ENCODE data around the gene PRSS38. TPM values are rescaled to one million over a fixed set of nuclear protein-coding genes. Genes with fewer than 3 reads are reported as not detected.

The PRSS38 gene
- total and polyA plus RNA-seq, 10 of the 15 experiments (the other 5 are each of a cell fraction or from before 2014, with no cell fraction given): not detected

DNA sequence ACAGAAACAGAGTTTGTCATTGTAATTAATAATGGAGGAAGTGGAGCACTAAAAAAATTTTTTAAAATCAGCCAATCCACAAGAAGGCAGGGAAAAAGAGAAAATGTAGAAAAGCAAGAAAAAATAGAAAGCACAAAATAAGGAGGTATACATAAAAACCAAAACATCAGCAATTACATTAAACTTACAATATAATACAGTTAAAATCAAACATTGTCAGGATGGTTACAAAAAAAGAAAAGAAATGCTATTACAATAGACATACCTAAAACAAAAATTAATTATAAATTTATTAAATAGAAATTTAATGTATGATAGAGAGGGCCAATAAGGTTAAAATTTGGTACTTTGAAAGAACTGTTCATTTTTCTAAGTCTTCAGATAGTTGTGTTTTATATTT, 38.7 kb downstream of the PRSS38 start:
- H3K9ac ChIP-seq (ENCODE audit: control insufficient read depth, insufficient read depth, low read length): no peak overlapping the region
- TF ChIP-seq GATAD2B (conservative IDR thresholded peaks at IDR 0.05; ENCODE audit: low read depth) (no peak), POLR2AphosphoS5 (IDR thresholded peaks at IDR 0.05; ENCODE audit: low read length) (no peak), PAX8 (IDR thresholded peaks at IDR 0.05) (no peak), SIN3A (IDR thresholded peaks at IDR 0.05; ENCODE audit: low read depth, low read length) (no peak), SREBF1 (IDR thresholded peaks at IDR 0.05; ENCODE audit: low read length) (no peak), NR2C2 (IDR thresholded peaks at IDR 0.05; ENCODE audit: borderline replicate concordance, control insufficient read depth, insufficient read length, low read depth) (no peak), RFX5 (IDR thresholded peaks at IDR 0.05; ENCODE audit: low read depth, low read length) (no peak), MYC (IDR thresholded peaks at IDR 0.05; ENCODE audit: insufficient read depth, insufficient read length, insufficient replicate concordance, low read length, severe bottlenecking) (no peak), ATF2 (IDR thresholded peaks at IDR 0.05; ENCODE audit: low read length) (no peak), YBX1 (IDR thresholded peaks at IDR 0.05) (no peak), RAD21 (IDR thresholded peaks at IDR 0.05; ENCODE audit: insufficient read depth, low read depth, low read length) (no peak), ESRRA (IDR thresholded peaks at IDR 0.05; ENCODE audit: low read length) (no peak), RBBP5 (conservative IDR thresholded peaks at IDR 0.05) (no peak), HCFC1 (IDR thresholded peaks at IDR 0.05; ENCODE audit: low read length) (no peak)
- TF ChIP-seq, protein P1, sequence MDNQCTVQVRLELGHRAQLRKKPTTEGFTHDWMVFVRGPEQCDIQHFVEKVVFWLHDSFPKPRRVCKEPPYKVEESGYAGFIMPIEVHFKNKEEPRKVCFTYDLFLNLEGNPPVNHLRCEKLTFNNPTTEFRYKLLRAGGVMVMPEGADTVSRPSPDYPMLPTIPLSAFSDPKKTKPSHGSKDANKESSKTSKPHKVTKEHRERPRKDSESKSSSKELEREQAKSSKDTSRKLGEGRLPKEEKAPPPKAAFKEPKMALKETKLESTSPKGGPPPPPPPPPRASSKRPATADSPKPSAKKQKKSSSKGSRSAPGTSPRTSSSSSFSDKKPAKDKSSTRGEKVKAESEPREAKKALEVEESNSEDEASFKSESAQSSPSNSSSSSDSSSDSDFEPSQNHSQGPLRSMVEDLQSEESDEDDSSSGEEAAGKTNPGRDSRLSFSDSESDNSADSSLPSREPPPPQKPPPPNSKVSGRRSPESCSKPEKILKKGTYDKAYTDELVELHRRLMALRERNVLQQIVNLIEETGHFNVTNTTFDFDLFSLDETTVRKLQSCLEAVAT (IDR thresholded peaks at IDR 0.05): no peak
- TF ChIP-seq, protein P2, sequence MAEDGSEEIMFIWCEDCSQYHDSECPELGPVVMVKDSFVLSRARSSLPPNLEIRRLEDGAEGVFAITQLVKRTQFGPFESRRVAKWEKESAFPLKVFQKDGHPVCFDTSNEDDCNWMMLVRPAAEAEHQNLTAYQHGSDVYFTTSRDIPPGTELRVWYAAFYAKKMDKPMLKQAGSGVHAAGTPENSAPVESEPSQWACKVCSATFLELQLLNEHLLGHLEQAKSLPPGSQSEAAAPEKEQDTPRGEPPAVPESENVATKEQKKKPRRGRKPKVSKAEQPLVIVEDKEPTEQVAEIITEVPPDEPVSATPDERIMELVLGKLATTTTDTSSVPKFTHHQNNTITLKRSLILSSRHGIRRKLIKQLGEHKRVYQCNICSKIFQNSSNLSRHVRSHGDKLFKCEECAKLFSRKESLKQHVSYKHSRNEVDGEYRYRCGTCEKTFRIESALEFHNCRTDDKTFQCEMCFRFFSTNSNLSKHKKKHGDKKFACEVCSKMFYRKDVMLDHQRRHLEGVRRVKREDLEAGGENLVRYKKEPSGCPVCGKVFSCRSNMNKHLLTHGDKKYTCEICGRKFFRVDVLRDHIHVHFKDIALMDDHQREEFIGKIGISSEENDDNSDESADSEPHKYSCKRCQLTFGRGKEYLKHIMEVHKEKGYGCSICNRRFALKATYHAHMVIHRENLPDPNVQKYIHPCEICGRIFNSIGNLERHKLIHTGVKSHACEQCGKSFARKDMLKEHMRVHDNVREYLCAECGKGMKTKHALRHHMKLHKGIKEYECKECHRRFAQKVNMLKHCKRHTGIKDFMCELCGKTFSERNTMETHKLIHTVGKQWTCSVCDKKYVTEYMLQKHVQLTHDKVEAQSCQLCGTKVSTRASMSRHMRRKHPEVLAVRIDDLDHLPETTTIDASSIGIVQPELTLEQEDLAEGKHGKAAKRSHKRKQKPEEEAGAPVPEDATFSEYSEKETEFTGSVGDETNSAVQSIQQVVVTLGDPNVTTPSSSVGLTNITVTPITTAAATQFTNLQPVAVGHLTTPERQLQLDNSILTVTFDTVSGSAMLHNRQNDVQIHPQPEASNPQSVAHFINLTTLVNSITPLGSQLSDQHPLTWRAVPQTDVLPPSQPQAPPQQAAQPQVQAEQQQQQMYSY (CRISPR knock-in tag; IDR thresholded peaks at IDR 0.05): no peak

More for the DNA sequence above, 38.7 kb downstream of the PRSS38 start:
- DNase-seq (ENCODE audit: low read depth, low spot score) (no peak), ATAC-seq (no peak), FAIRE-seq (no peak)
- H4K20me1 ChIP-seq (ENCODE audit: control insufficient read depth, insufficient read depth): no peaks in the 10 kb centered on the region
- H3K27me3 ChIP-seq (replicated peaks in 1 of 2; ENCODE audit: control insufficient read depth in 2 of 2, insufficient read depth in 2 of 2, low read length in 1 of 2): no peaks in the 10 kb centered on the region
- ChIA-PET SMC1A (ENCODE audit: uncharacterized antibody, unreplicated experiment) (no interaction called here), POLR2A (no interaction called here), CTCF (no interaction called here), RAD21 (ENCODE audit: unreplicated experiment) (interaction anchor here (0.6 kb wide), 1 partner anchor 359 kb away, joined by 3 read pairs; no protein-coding TSS in a partner anchor)
- no peak overlapping the region for H3K4me3 ChIP-seq
- no peaks in the 10 kb centered on the region for H3K36me3 ChIP-seq (ENCODE audit: control insufficient read depth in 2 of 2, insufficient read depth in 2 of 2, low read length in 1 of 2)
- no peaks in the 10 kb centered on the region for H3K79me2 ChIP-seq (ENCODE audit: control insufficient read depth, insufficient read depth, low read length)
- no TSS peak for BruUV-seq (replicated peaks)
- in situ Hi-C loops (cut with MboI): no loop called here
- intact Hi-C loops (cut with micrococcal nuclease; ENCODE audit: unreplicated experiment): no loop called here
- H3K9me3 ChIP-seq (replicated peaks; ENCODE audit: control insufficient read depth, insufficient read depth, low read length): no peaks in the 10 kb centered on the region; the same call in 2 of the 3 replicates
- H3K4me2 ChIP-seq (ENCODE audit: control insufficient read depth, insufficient read depth): no peak overlapping the region
- no peaks in the 10 kb centered on the region for H3K4me1 ChIP-seq (ENCODE audit: control insufficient read depth, insufficient read depth, low read length)
- H2AFZ ChIP-seq (ENCODE audit: control insufficient read depth, low read depth, low read length): no peak overlapping the region
- H3K27ac ChIP-seq (ENCODE audit: control insufficient read depth, insufficient read depth): no peak overlapping the region

Data from GM12878 (cell line).